OCI-LY7 (cell line): ENCODE results near the gene PARP2. TPM values are rescaled to one million over a fixed set of nuclear protein-coding genes. Genes with fewer than 3 reads are reported as not detected.

Source experiments
- BruUV-seq: library from RNA; stranded (reverse); fragments of 400-500 nt; replicated peaks from 2 replicates; lab custom pipeline; 2021; lab: Mats Ljungman, UMichigan
- CTCF ChIA-PET: fragments of 300-600 bp; sonication (Branson Sonifier 250); formaldehyde crosslinking; loops from one replicate; lab custom pipeline; 2022; ENCODE audit warnings: antibody characterized with exemption; ENCODE audit not compliant: unreplicated experiment; lab: Charles Lee
- POLR2A ChIA-PET: fragments of 300-600 bp; sonication (Branson Sonifier 250); formaldehyde crosslinking; loops from one replicate; lab custom pipeline; 2022; ENCODE audit warnings: antibody characterized with exemption; lab: Charles Lee
- DNase-seq: peaks from one replicate; pipeline ENCODE4 v3.0.0-alpha.2; 2015; ENCODE audit warnings: low spot score
- H2AFZ ChIP-seq: fragments of 200-600 bp; sonication (generic), shearing (Covaris generic); 2 replicates; pipeline ENCODE4 v1.6.1; 2014; ENCODE audit warnings: mild to moderate bottlenecking, antibody characterized with exemption, low read length, moderate library complexity
- H3K27ac ChIP-seq: fragments of 200-600 bp; sonication (generic); 2 replicates; pipeline ENCODE4 v1.5.1; 2014; ENCODE audit warnings: mixed run types, low read depth, mild to moderate bottlenecking, moderate library complexity, low read length, inconsistent platforms; ENCODE audit not compliant: poor library complexity, severe bottlenecking
- H3K36me3 ChIP-seq: fragments of 200-600 bp; sonication (generic); 2 replicates; pipeline ENCODE4 v1.6.1; 2014; ENCODE audit warnings: mild to moderate bottlenecking, antibody characterized with exemption, low read length, moderate library complexity, mixed read lengths; ENCODE audit not compliant: insufficient read depth
- H3K4me1 ChIP-seq: fragments of 200-600 bp; sonication (generic); 2 replicates; pipeline ENCODE4 v1.5.1; 2014; ENCODE audit warnings: mild to moderate bottlenecking, low read length; ENCODE audit not compliant: insufficient read depth, poor library complexity, severe bottlenecking
- H3K4me2 ChIP-seq: fragments of 200-600 bp; sonication (generic); 2 replicates; pipeline ENCODE4 v1.6.1; 2014; ENCODE audit warnings: mild to moderate bottlenecking, low read length
- H3K4me3 ChIP-seq: fragments of 200-600 bp; sonication (generic); 2 replicates; pipeline ENCODE4 v1.5.1; 2014; ENCODE audit warnings: mild to moderate bottlenecking, low read depth, low read length; ENCODE audit not compliant: poor library complexity, severe bottlenecking
- H3K79me2 ChIP-seq: fragments of 200-600 bp; sonication (generic); 2 replicates; pipeline ENCODE4 v1.6.1; 2016; ENCODE audit warnings: low read depth, mild to moderate bottlenecking, low read length, moderate library complexity, mixed read lengths; ENCODE audit not compliant: insufficient read depth
- H3K9me2 ChIP-seq: fragments of 200-600 bp; sonication (generic); 2 replicates; pipeline ENCODE4 v1.6.1; 2016; ENCODE audit warnings: mild to moderate bottlenecking, low read length, mixed read lengths; ENCODE audit not compliant: insufficient read depth
- H3K9me3 ChIP-seq: fragments of 200-600 bp; sonication (generic); 2 replicates; pipeline ENCODE4 v1.6.1; 2014; ENCODE audit warnings: mild to moderate bottlenecking, mixed run types, low read length, mixed read lengths
- H4K20me1 ChIP-seq: fragments of 200-600 bp; sonication (generic); 2 replicates; pipeline ENCODE4 v1.6.1; 2014; ENCODE audit warnings: mild to moderate bottlenecking, antibody characterized with exemption, low read length, moderate library complexity, mixed read lengths; ENCODE audit not compliant: insufficient read depth
- EZH2phosphoT487 ChIP-seq: fragments of 200-600 bp; sonication (generic); IDR thresholded peaks from 2 replicates; pipeline ENCODE4 v1.6.1; 2018; ENCODE audit warnings: low read depth, borderline replicate concordance, mild to moderate bottlenecking, mixed run types, antibody characterized with exemption, low read length, moderate library complexity, mixed read lengths
- intact Hi-C: fragments of 100-400 bp; cut with micrococcal nuclease; formaldehyde crosslinking; loops from one replicate; pipeline ENCODE4 v1.10.0; 2022; ENCODE audit not compliant: unreplicated experiment
- total RNA-seq, 2 experiments: library from RNA; depleted of rRNA in 1 of 2; stranded (reverse); fragments of >200 nt in 1 of 2; shearing (Covaris generic) in 1 of 2; gene quantifications; 2 replicates each; pipeline ENCODE4 v1.2.3, GENCODE V29; 2014 to 2022
- TF ChIP-seq, protein P1 (sequence below): fragments of 200-600 bp; sonication (generic); conservative IDR thresholded peaks from 2 replicates; pipeline ENCODE4 v1.5.1; 2014; ENCODE audit warnings: mild to moderate bottlenecking, antibody characterized with exemption, low read length, moderate library complexity, mixed read lengths

The PARP2 gene
- total RNA-seq, 2 experiments from 2014 or later, result 44.4 to 55.4 TPM

DNA sequence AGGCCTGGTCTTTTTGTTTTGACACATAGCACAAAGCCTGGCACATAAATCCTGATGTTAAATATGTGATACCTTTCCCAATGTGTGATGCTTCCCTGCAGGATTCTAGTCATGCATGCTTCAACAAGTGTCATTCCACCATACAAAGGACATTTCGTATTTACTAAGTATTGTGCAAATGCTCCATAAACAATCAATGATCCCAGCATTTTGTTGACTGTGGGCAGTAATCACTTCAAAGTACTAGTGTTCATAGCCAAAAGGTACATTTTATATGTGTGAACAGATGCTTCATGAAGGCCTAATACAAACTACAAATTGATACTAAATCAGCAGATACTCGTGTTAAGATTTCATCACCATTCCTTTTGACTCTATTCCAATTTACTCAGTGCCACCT lies 14.7 kb upstream of the PARP2 start:
- no peak for DNase-seq
- no peak overlapping the region for H2AFZ ChIP-seq
- BruUV-seq, result no TSS peak
- H3K9me3 ChIP-seq, result no peaks in the 10 kb centered on the region
- CTCF ChIA-PET, result interaction anchor here (0.6 to 1.0 kb wide), 3 partner anchors 132 to 530 kb away, joined by 3 read pairs; partner anchors contain the start of gene PIP4P1
- H3K9me2 ChIP-seq, result no peaks in the 10 kb centered on the region
- peak overlapping the region; percentile 27 for H3K4me2 ChIP-seq
- POLR2A ChIA-PET, result interaction anchor here (0.7 to 4.3 kb wide), 9 partner anchors 10 to 356 kb away, joined by 3 to 76 read pairs (median 4); partner anchors contain the start of genes PARP2 and RNASE4
- no peak for TF ChIP-seq EZH2phosphoT487
- TF ChIP-seq, protein P1, sequence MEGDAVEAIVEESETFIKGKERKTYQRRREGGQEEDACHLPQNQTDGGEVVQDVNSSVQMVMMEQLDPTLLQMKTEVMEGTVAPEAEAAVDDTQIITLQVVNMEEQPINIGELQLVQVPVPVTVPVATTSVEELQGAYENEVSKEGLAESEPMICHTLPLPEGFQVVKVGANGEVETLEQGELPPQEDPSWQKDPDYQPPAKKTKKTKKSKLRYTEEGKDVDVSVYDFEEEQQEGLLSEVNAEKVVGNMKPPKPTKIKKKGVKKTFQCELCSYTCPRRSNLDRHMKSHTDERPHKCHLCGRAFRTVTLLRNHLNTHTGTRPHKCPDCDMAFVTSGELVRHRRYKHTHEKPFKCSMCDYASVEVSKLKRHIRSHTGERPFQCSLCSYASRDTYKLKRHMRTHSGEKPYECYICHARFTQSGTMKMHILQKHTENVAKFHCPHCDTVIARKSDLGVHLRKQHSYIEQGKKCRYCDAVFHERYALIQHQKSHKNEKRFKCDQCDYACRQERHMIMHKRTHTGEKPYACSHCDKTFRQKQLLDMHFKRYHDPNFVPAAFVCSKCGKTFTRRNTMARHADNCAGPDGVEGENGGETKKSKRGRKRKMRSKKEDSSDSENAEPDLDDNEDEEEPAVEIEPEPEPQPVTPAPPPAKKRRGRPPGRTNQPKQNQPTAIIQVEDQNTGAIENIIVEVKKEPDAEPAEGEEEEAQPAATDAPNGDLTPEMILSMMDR, result no peak
- H3K4me1 ChIP-seq, result peaks cover 54% of the 10 kb centered on the region
- H3K36me3 ChIP-seq, result peaks cover 69% of the 10 kb centered on the region
- intact Hi-C loops, result no loop called here
- peaks cover 83% of the 10 kb centered on the region for H3K79me2 ChIP-seq
- no peak overlapping the region for H3K4me3 ChIP-seq
- H4K20me1 ChIP-seq, result peaks cover 24% of the 10 kb centered on the region; the same call in 1 of the 2 replicates
- H3K27ac ChIP-seq, result peak overlapping the region; percentile 38

DNA sequence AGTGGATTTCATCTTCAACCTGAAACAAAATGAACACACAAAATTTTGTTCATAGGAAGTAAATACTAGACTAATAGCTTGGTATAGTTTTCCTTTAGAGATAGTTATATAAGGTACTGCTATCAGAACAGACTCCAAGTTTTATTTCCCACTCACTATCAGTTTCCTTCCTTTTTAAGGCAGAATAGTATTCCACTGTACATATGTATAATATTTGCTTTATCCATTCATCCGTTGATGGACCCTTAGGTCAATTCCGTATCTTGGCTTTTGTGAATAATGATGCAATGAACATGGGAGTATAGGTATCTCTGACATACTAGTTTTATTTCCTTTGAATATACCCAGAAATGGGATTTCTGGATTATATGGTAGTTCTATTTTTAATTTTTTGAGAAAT lies 14.1 kb upstream of the PARP2 start:
- peaks cover 24% of the 10 kb centered on the region; the same call in 1 of the 2 replicates for H4K20me1 ChIP-seq
- no peaks in the 10 kb centered on the region for H3K9me2 ChIP-seq
- H3K4me2 ChIP-seq, result peak overlapping the region; percentile 27; the same call in 1 of the 2 replicates
- no peak for DNase-seq
- BruUV-seq, result no TSS peak
- TF ChIP-seq EZH2phosphoT487, result no peak
- TF ChIP-seq, protein P1, result no peak
- ChIA-PET POLR2A (interaction anchor here (0.6 to 4.3 kb wide), 11 partner anchors 9 to 676 kb away, joined by 3 to 76 read pairs (median 4); partner anchors contain the start of gene PARP2), CTCF (interaction anchor here (1.3 kb wide), 1 partner anchor 87 kb away, joined by 7 read pairs; no protein-coding TSS in a partner anchor)
- H3K36me3 ChIP-seq, result peaks cover 62% of the 10 kb centered on the region
- peaks cover 85% of the 10 kb centered on the region for H3K79me2 ChIP-seq
- H3K9me3 ChIP-seq, result no peaks in the 10 kb centered on the region
- no peak overlapping the region for H3K27ac ChIP-seq
- H3K4me1 ChIP-seq, result peaks cover 61% of the 10 kb centered on the region
- no peak overlapping the region for H2AFZ ChIP-seq
- H3K4me3 ChIP-seq, result no peak overlapping the region
- intact Hi-C loops, result no loop called here

DNA sequence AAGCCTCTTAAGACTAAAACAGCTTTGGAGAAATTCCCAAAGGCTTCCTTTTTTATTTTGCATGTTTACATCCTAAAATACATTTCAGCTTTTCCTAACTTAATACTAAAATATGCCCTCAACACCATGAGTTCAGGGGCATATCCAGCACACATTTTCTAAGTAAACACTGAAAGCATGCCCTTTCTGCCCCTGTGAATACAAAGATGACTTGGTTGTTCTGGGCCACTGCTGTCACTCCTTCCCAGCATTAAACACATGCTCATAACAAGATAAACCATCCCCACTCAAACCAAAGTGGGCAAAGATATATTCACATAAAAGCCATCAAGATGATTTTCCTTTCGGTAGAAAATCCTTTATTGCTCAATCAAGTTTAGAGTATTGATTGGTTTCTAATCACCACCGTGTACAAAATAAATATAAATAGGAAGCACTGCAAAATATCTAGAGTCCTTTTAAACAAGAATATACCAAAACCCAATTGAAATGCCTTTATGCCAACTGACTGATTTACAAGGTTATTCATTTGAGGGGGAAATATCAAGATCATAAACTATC lies 12.3 kb upstream of the PARP2 start:
- ChIA-PET POLR2A (interaction anchor here (0.8 to 1.1 kb wide), 2 partner anchors 12 to 92 kb away, joined by 4 to 6 read pairs; partner anchors contain the start of gene PARP2), CTCF (no interaction called here)
- BruUV-seq, result no TSS peak
- Histone ChIP-seq H2AFZ (no peak overlapping the region), H3K4me2 (peak overlapping the region; percentile 72), H3K36me3 (peaks cover 45% of the 10 kb centered on the region), H4K20me1 (peaks cover 24% of the 10 kb centered on the region; the same call in 1 of the 2 replicates), H3K27ac (no peak overlapping the region), H3K4me1 (peaks cover 62% of the 10 kb centered on the region), H3K9me3 (no peaks in the 10 kb centered on the region), H3K9me2 (no peaks in the 10 kb centered on the region), H3K4me3 (peak overlapping the region; percentile 55), H3K79me2 (peaks cover 81% of the 10 kb centered on the region)
- DNase-seq, result no peak
- intact Hi-C loops, result no loop called here
- no peak for TF ChIP-seq EZH2phosphoT487
- TF ChIP-seq, protein P1, result no peak
